GM23248 (cell line): ENCODE data around the gene CDR2. TPM values are rescaled to one million over a fixed set of nuclear protein-coding genes. Genes with fewer than 3 reads are reported as not detected.
"Not testable (repeated sequence)": the region's sequence is repeated elsewhere in the genome, so short reads cannot be mapped to it uniquely, and the experiment has no call there.

Experiments
- DNase-seq: peaks from one replicate; pipeline ENCODE4 v3.0.0-alpha.2; 2015
- H2AFZ ChIP-seq: fragments of 200-600 bp; sonication (generic); 2 replicates; pipeline ENCODE4 v1.6.1; 2016; ENCODE audit warnings: antibody characterized with exemption
- H3F3A ChIP-seq: fragments of 200-600 bp; sonication (generic); 2 replicates; pipeline ENCODE4 v1.6.1; 2016; ENCODE audit warnings: mild to moderate bottlenecking, antibody characterized with exemption, mixed run types; ENCODE audit not compliant: insufficient read depth
- H3K27ac ChIP-seq: fragments of 200-600 bp; sonication (generic); 2 replicates; pipeline ENCODE4 v1.5.1; 2016; ENCODE audit warnings: mild to moderate bottlenecking
- H3K27me3 ChIP-seq: fragments of 200-600 bp; sonication (generic); replicated peaks from 2 replicates; pipeline ENCODE4 v1.6.1; 2016; ENCODE audit warnings: mild to moderate bottlenecking; ENCODE audit not compliant: insufficient read depth
- H3K36me3 ChIP-seq: fragments of 200-600 bp; sonication (generic); 2 replicates; pipeline ENCODE4 v1.6.1; 2016; ENCODE audit warnings: low read depth, mild to moderate bottlenecking
- H3K4me1 ChIP-seq: fragments of 200-600 bp; sonication (generic); 2 replicates; pipeline ENCODE4 v1.6.1; 2016; ENCODE audit warnings: mild to moderate bottlenecking; ENCODE audit not compliant: insufficient read depth
- H3K4me2 ChIP-seq: fragments of 200-600 bp; sonication (generic); one replicate; pipeline ENCODE4 v1.6.1; 2016; ENCODE audit warnings: mild to moderate bottlenecking; ENCODE audit not compliant: unreplicated experiment
- H3K4me3 ChIP-seq: fragments of 200-600 bp; sonication (generic); 2 replicates; pipeline ENCODE4 v1.5.1; 2016; ENCODE audit warnings: mild to moderate bottlenecking
- H3K79me2 ChIP-seq: fragments of 200-600 bp; sonication (generic); 2 replicates; pipeline ENCODE4 v1.6.1; 2016; ENCODE audit warnings: mild to moderate bottlenecking; ENCODE audit not compliant: insufficient read depth
- H3K9ac ChIP-seq: fragments of 200-600 bp; sonication (generic); 2 replicates; pipeline ENCODE4 v1.6.1; 2016; ENCODE audit warnings: mild to moderate bottlenecking
- H3K9me2 ChIP-seq: fragments of 200-600 bp; sonication (generic); 2 replicates; pipeline ENCODE4 v1.6.1; 2016; ENCODE audit warnings: mixed run types, mild to moderate bottlenecking, moderate library complexity; ENCODE audit not compliant: insufficient read depth
- H3K9me3 ChIP-seq: fragments of 200-600 bp; sonication (generic); one replicate; pipeline ENCODE4 v1.6.1; 2017; ENCODE audit warnings: low read depth
- H4K20me1 ChIP-seq: fragments of 200-600 bp; sonication (generic); 2 replicates; pipeline ENCODE4 v1.6.0; 2016; ENCODE audit not compliant: insufficient read depth
- EZH2 ChIP-seq: fragments of 200-600 bp; sonication (generic); IDR thresholded peaks from 2 replicates; pipeline ENCODE4 v1.6.1; 2018; ENCODE audit warnings: antibody characterized with exemption, mild to moderate bottlenecking; ENCODE audit not compliant: insufficient read depth, poor library complexity, severe bottlenecking
- EZH2phosphoT487 ChIP-seq: fragments of 200-600 bp; sonication (generic); IDR thresholded peaks from 2 replicates; pipeline ENCODE4 v1.6.1; 2018; ENCODE audit warnings: antibody characterized with exemption, moderate library complexity, mild to moderate bottlenecking, low read depth; ENCODE audit not compliant: insufficient read depth
- WGBS, 2 experiments: methylation state at CpG; one replicate each; pipeline ENCODE4 v1.1.6; 2015 to 2017; ENCODE audit warnings: low lambda C conversion rate in 2 of 2, low coverage in 1 of 2; ENCODE audit errors: missing lambda C conversion rate in 2 of 2; 5-methylcytosine and 5-hydroxymethylcytosine counted together
- in situ Hi-C: fragments of 300-500 bp; cut with MboI; formaldehyde crosslinking; loops from 2 replicates; pipeline ENCODE4 v1.15.0; 2020
- polyA plus RNA-seq: library from polyadenylated mRNA; unstranded; fragments of >200 nt; fragmentation: Nextera tagmentation; extraction: Ambion mirVana; gene quantifications from 2 replicates; pipeline ENCODE4 v1.2.1, GENCODE V29; 2016
- total RNA-seq: library from RNA; depleted of rRNA; stranded (reverse); fragments of >200 nt; shearing (Covaris generic); gene quantifications from 2 replicates; pipeline ENCODE4 v1.2.3, GENCODE V29; 2014

Gene CDR2
- total and polyA plus RNA-seq, 2 experiments from 2014 or later, result 25.1 to 45.6 TPM

GRCh38 chr16:22304411-22304810, 70.0 kb downstream of the CDR2 start:
- no peaks in the 10 kb centered on the region for H3K4me1 ChIP-seq
- no peaks in the 10 kb centered on the region for H3K9me3 ChIP-seq
- no peaks in the 10 kb centered on the region for H3K36me3 ChIP-seq
- no peaks in the 10 kb centered on the region for H4K20me1 ChIP-seq
- H3K27me3 ChIP-seq, result no peaks in the 10 kb centered on the region
- H3K9me2 ChIP-seq, result no peaks in the 10 kb centered on the region
- no peak overlapping the region for H3K9ac ChIP-seq
- H3F3A ChIP-seq, result peaks cover 6% of the 10 kb centered on the region; the same call in 1 of the 2 replicates
- 98% methylated on average over 4 of the region's 4 CpGs for WGBS, 2 experiments
- H2AFZ ChIP-seq, result no peak overlapping the region
- no peak overlapping the region for H3K27ac ChIP-seq
- no peak for DNase-seq
- H3K4me3 ChIP-seq, result no peak overlapping the region
- in situ Hi-C loops, result loop anchor here (25.0 kb wide), 1 partner anchor 1117 kb away; no protein-coding TSS in a partner anchor
- peaks cover 43% of the 10 kb centered on the region for H3K79me2 ChIP-seq
- no peak for TF ChIP-seq EZH2phosphoT487
- H3K4me2 ChIP-seq, result no peak overlapping the region

GRCh38 chr16:22302776-22303363, 71.5 kb downstream of the CDR2 start:
- Histone ChIP-seq H3K9me2 (no peaks in the 10 kb centered on the region), H3K4me3 (no peak overlapping the region), H2AFZ (no peak overlapping the region), H3F3A (peaks cover 16% of the 10 kb centered on the region), H3K27ac (no peak overlapping the region), H3K9ac (no peak overlapping the region), H3K9me3 (no peaks in the 10 kb centered on the region), H3K79me2 (peaks cover 51% of the 10 kb centered on the region), H3K4me1 (no peaks in the 10 kb centered on the region), H3K27me3 (no peaks in the 10 kb centered on the region), H3K4me2 (no peak overlapping the region), H4K20me1 (no peaks in the 10 kb centered on the region), H3K36me3 (no peaks in the 10 kb centered on the region)
- no peak for DNase-seq
- TF ChIP-seq EZH2phosphoT487, result no peak
- no peak for TF ChIP-seq EZH2
- 91 to 96% methylated on average over 12 of the region's 12 CpGs for WGBS, 2 experiments
- in situ Hi-C loops, result loop anchor here (25.0 kb wide), 1 partner anchor 1116 kb away; no protein-coding TSS in a partner anchor

- H3K4me3 ChIP-seq, H3K9ac ChIP-seq, H4K20me1 ChIP-seq, H3K4me2 ChIP-seq, H2AFZ ChIP-seq, H3K27ac ChIP-seq, H3K36me3 ChIP-seq, H3K27me3 ChIP-seq, DNase-seq, H3K4me1 ChIP-seq, H3K9me3 ChIP-seq, H3K9me2 ChIP-seq: not testable (repeated sequence)
- in situ Hi-C loops, result loop anchor here (25.0 kb wide), 1 partner anchor 1114 kb away; no protein-coding TSS in a partner anchor
- Histone ChIP-seq H3F3A (peaks cover 19% of the 10 kb centered on the region), H3K79me2 (peaks cover 51% of the 10 kb centered on the region)
- 86 to 89% methylated on average over 7 of the region's 7 CpGs for WGBS, 2 experiments
Measured at GRCh38 chr16:22301423-22301822, 73.0 kb downstream of the CDR2 start.

GRCh38 chr16:22300427-22301071, 73.9 kb downstream of the CDR2 start:
- Histone ChIP-seq H3K27me3 (no peaks in the 10 kb centered on the region), H4K20me1 (no peaks in the 10 kb centered on the region), H3K9me3 (no peaks in the 10 kb centered on the region), H3K4me2 (no peak overlapping the region), H2AFZ (no peak overlapping the region), H3K4me1 (no peaks in the 10 kb centered on the region), H3K4me3 (no peak overlapping the region), H3K9me2 (no peaks in the 10 kb centered on the region), H3K79me2 (peaks cover 51% of the 10 kb centered on the region), H3K9ac (no peak overlapping the region), H3F3A (peaks cover 19% of the 10 kb centered on the region), H3K36me3 (no peaks in the 10 kb centered on the region), H3K27ac (no peak overlapping the region)
- 26 to 39% methylated on average over 8 of the region's 8 CpGs for WGBS, 2 experiments
- no peak for TF ChIP-seq EZH2
- TF ChIP-seq EZH2phosphoT487, result no peak
- peak; percentile 85 for DNase-seq
- in situ Hi-C loops, result loop anchor here (25.0 kb wide), 1 partner anchor 1113 kb away; no protein-coding TSS in a partner anchor
